HG03439 (cell line): Measurements from ENCODE around the gene GDE1.
"Not testable (repeated sequence)": the region's sequence is repeated elsewhere in the genome, so short reads cannot be mapped to it uniquely, and the experiment has no call there.

Experiments used
- ATAC-seq: cut with Tn5 transposase; IDR thresholded peaks from one replicate; pipeline ENCODE4 v1.9.1; 2021; ENCODE audit warnings: mild to moderate bottlenecking, moderate library complexity; ENCODE audit not compliant: unreplicated experiment

Gene GDE1

GRCh38 chr16:19521471-19522396, at the start of gene GDE1:
TSS of gene GDE1 (minus strand) at chr16:19522098. CDS start at chr16:19521964, 134 bp downstream.
- peak; percentile 61 for ATAC-seq

- ATAC-seq, result no peak
Measured at GRCh38 chr16:19567560-19567959, 45.7 kb upstream of the GDE1 start.

- no peak for ATAC-seq
Measured at GRCh38 chr16:19566362-19566761, 44.5 kb upstream of the GDE1 start.

GRCh38 chr16:19563377-19563776, 41.5 kb upstream of the GDE1 start:
- no peak for ATAC-seq

- ATAC-seq, result no peak
Measured at GRCh38 chr16:19560078-19560477, 38.2 kb upstream of the GDE1 start.

GRCh38 chr16:19559242-19559910, 37.5 kb upstream of the GDE1 start:
- ATAC-seq, result no peak

- no peak for ATAC-seq
Measured at GRCh38 chr16:19555938-19556771, 34.3 kb upstream of the GDE1 start.

GRCh38 chr16:19555186-19555937, 33.5 kb upstream of the GDE1 start, which contains the start of gene VPS35L:
TSS of gene VPS35L (plus strand) at chr16:19555703. CDS start at chr16:19555730, 27 bp downstream.
- ATAC-seq, result peak; percentile 94

- no peak for ATAC-seq
Measured at GRCh38 chr16:19549673-19550072, 27.8 kb upstream of the GDE1 start.

GRCh38 chr16:19548144-19548543, 26.2 kb upstream of the GDE1 start:
- no peak for ATAC-seq

- not testable (repeated sequence) for ATAC-seq
Measured at GRCh38 chr16:19543278-19543996, 21.5 kb upstream of the GDE1 start.

GRCh38 chr16:19542138-19542821, 20.4 kb upstream of the GDE1 start:
- ATAC-seq, result no peak

- no peak for ATAC-seq
Measured at GRCh38 chr16:19540241-19540970, 18.5 kb upstream of the GDE1 start.

GRCh38 chr16:19532601-19533000, 10.7 kb upstream of the GDE1 start:
- ATAC-seq, result no peak

- ATAC-seq, result no peak
Measured at GRCh38 chr16:19528666-19529065, 6.8 kb upstream of the GDE1 start.

GRCh38 chr16:19527161-19527560, 5.3 kb upstream of the GDE1 start:
- no peak for ATAC-seq

GRCh38 chr16:19525385-19525723, 3.5 kb upstream of the GDE1 start:
- no peak for ATAC-seq

- ATAC-seq, result no peak
Measured at GRCh38 chr16:19524616-19525384, 2.9 kb upstream of the GDE1 start.
